SK-N-SH (cell line): Measurements from ENCODE around the gene ITGA2B.
"Not testable (repeated sequence)": the region's sequence is repeated elsewhere in the genome, so short reads cannot be mapped to it uniquely, and the experiment has no call there.

Experiments used
- GABPA ChIP-seq: IDR thresholded peaks from 2 replicates; pipeline ENCODE4 v1.4.0; 2012; ENCODE audit warnings: low read depth, mild to moderate bottlenecking
- MAX ChIP-seq: IDR thresholded peaks from 2 replicates; pipeline ENCODE4 v1.4.0; 2012; ENCODE audit warnings: low read depth
- MEF2A ChIP-seq: IDR thresholded peaks from 2 replicates; pipeline ENCODE4 v1.4.0; 2012; ENCODE audit warnings: low read depth, borderline replicate concordance
- RAD21 ChIP-seq: IDR thresholded peaks from 2 replicates; pipeline ENCODE4 v1.6.1; 2012; ENCODE audit warnings: mild to moderate bottlenecking, low read length
- RCOR1 ChIP-seq: fragments of 150-350 bp; IDR thresholded peaks from 2 replicates; pipeline ENCODE4 v1.6.1; 2017; ENCODE audit warnings: antibody characterized with exemption, low read length
- SIN3A ChIP-seq: IDR thresholded peaks from 2 replicates; pipeline ENCODE4 v1.6.1; 2012; ENCODE audit warnings: low read depth, mild to moderate bottlenecking, low read length, moderate library complexity, borderline replicate concordance
- YY1 ChIP-seq: IDR thresholded peaks from 2 replicates; pipeline ENCODE4 v1.4.0; 2012; ENCODE audit warnings: low read depth, mild to moderate bottlenecking
- TF ChIP-seq, protein P1 (sequence below): fragments of 200-600 bp; sonication (generic); IDR thresholded peaks from 2 replicates; pipeline ENCODE4 v1.6.1; 2017; ENCODE audit warnings: antibody characterized with exemption, mild to moderate bottlenecking, moderate library complexity

DNA sequence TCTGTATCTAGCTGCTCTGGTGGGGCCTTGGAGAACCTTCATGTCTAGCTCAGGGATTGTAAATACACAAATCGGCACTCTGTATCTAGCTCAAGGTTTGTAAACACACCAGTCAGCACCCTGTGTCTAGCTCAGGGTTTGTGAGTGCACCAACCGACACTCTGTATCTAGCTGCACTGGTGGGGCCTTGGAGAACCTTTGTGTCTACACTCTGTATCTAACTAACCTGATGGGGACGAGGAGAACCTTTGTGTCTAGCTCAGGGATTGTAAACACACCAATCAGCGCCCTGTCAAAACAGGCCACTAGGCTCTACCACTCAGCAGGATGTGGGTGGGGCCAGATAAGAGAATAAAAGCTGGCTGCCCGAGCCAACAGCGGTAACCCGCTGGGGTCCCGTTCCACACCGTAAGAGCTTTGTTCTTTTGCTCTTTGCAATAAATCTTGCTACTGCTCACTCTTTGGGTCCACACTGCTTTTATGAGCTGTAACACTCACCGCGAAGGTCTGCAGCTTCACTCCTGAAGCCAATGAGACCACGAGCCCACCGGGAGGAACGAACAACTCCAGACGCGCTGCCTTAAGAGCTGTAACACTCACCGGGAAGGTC lies 19.9 kb downstream of the ITGA2B start:
- TF ChIP-seq, protein P1, sequence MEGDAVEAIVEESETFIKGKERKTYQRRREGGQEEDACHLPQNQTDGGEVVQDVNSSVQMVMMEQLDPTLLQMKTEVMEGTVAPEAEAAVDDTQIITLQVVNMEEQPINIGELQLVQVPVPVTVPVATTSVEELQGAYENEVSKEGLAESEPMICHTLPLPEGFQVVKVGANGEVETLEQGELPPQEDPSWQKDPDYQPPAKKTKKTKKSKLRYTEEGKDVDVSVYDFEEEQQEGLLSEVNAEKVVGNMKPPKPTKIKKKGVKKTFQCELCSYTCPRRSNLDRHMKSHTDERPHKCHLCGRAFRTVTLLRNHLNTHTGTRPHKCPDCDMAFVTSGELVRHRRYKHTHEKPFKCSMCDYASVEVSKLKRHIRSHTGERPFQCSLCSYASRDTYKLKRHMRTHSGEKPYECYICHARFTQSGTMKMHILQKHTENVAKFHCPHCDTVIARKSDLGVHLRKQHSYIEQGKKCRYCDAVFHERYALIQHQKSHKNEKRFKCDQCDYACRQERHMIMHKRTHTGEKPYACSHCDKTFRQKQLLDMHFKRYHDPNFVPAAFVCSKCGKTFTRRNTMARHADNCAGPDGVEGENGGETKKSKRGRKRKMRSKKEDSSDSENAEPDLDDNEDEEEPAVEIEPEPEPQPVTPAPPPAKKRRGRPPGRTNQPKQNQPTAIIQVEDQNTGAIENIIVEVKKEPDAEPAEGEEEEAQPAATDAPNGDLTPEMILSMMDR = not testable (repeated sequence)
- TF ChIP-seq RAD21, YY1, SIN3A, MAX, GABPA, MEF2A, RCOR1: not testable (repeated sequence)
